Sigmoid colon (tissue), 7 donors: Measurements from ENCODE around the gene LRRC47. TPM values are rescaled to one million over a fixed set of nuclear protein-coding genes. Genes with fewer than 3 reads are reported as not detected.

Source experiments
- DNase-seq: peaks from one replicate; pipeline ENCODE4 v3.0.0-alpha.2; 2019
- H3K27ac ChIP-seq, 4 donors: fragments of 200-600 bp; sonication (generic); one replicate each; pipeline ENCODE4 v1.5.1; 2016 to 2019; ENCODE audit warnings: mild to moderate bottlenecking in 1 of 4
- H3K27me3 ChIP-seq, 3 donors: fragments of 200-600 bp; sonication (generic); one replicate each; pipeline ENCODE4 v1.5.1; 2019; ENCODE audit warnings: mild to moderate bottlenecking in 1 of 3
- H3K36me3 ChIP-seq, 4 donors: fragments of 200-600 bp; sonication (generic); one replicate each; pipeline ENCODE4 v1.5.1; 2016 to 2019
- H3K4me1 ChIP-seq, 4 donors: fragments of 200-600 bp; sonication (generic); one replicate each; pipeline ENCODE4 v1.5.1; 2017 to 2019
- H3K4me3 ChIP-seq, 4 donors: fragments of 200-600 bp; sonication (generic); one replicate each; pipeline ENCODE4 v1.5.1; 2017 to 2019; ENCODE audit warnings: mild to moderate bottlenecking in 2 of 4, moderate library complexity in 1 of 4
- H3K9me3 ChIP-seq, 4 donors: fragments of 200-600 bp in 3 of 4; sonication (generic) in 3 of 4; one replicate each; pipeline versions ENCODE4 v1.5.1 to v1.6.1; 2013 to 2019
- CTCF ChIP-seq, 4 experiments: fragments of 450-650 bp in 3 of 4; fragments of 200-600 bp in 1 of 4; IDR thresholded peaks; one replicate each; pipeline ENCODE4 v1.5.1; 2016 to 2019; ENCODE audit warnings: antibody characterized with exemption in 4 of 4, mild to moderate bottlenecking in 3 of 4, moderate library complexity in 2 of 4
- EP300 ChIP-seq, 4 donors: sonication (generic); formaldehyde crosslinking; IDR thresholded peaks; one replicate each; pipeline ENCODE4 v1.6.1; 2017; ENCODE audit warnings: antibody characterized with exemption in 4 of 4
- POLR2A ChIP-seq, 2 donors: fragments of 450-650 bp; IDR thresholded peaks; one replicate each; pipeline ENCODE4 v1.6.1; 2016; ENCODE audit warnings: antibody characterized with exemption in 2 of 2, mild to moderate bottlenecking in 2 of 2, moderate library complexity in 2 of 2
- POLR2AphosphoS5 ChIP-seq, 4 donors: sonication (generic); formaldehyde crosslinking; IDR thresholded peaks; one replicate each; pipeline ENCODE4 v1.6.1; 2017; ENCODE audit warnings: antibody characterized with exemption in 4 of 4
- WGBS, 2 donors: extraction: QIAGEN DNeasy Blood & Tissue Kit; methylation state at CpG; one replicate each; pipeline ENCODE4 v1.1.7; 2013; 5-methylcytosine and 5-hydroxymethylcytosine counted together
- intact Hi-C: fragments of 100-400 bp; cut with DNase I; formaldehyde crosslinking; loops from one replicate; pipeline ENCODE4 v1.15.1; 2023
- polyA plus RNA-seq, 3 donors: library from polyadenylated mRNA; stranded (reverse); fragments of 200-250 nt; gene quantifications; one replicate each; pipeline ENCODE4 v1.2.3, GENCODE V29; 2013
- total RNA-seq, 4 donors: library from RNA; depleted of rRNA; stranded (reverse); fragments of >200 nt; gene quantifications; one replicate each; pipeline ENCODE4 v1.1.0, GENCODE V29; 2016
- donor health status: healthy with polysubstance abuse.
- donor health status: Bipolar disorder and iron deficiency.
- donor health status: healthy.

Gene LRRC47
- total and polyA plus RNA-seq, 7 donors = 11.4 to 36.4 (median 26.7) TPM

- H3K9me3 ChIP-seq = no peaks in the 10 kb centered on the region
- H3K4me3 ChIP-seq = no peak overlapping the region
- TF ChIP-seq POLR2AphosphoS5 (IDR thresholded peaks at IDR 0.05) (no peak), POLR2A (IDR thresholded peaks at IDR 0.05) (no peak), CTCF (IDR thresholded peaks at IDR 0.05) (no peak), EP300 (IDR thresholded peaks at IDR 0.05) (no peak)
- DNase-seq = no peak
- H3K36me3 ChIP-seq = peaks cover 0 to 73% (median 27%) of the 10 kb centered on the region in 4 donors
- no peak overlapping the region for H3K27ac ChIP-seq
- 90% methylated on average over 14 of the region's 14 CpGs for whole genome bisulfite sequencing, 2 donors
- H3K4me1 ChIP-seq = peaks cover 0 to 8% (median 1%) of the 10 kb centered on the region in 4 donors
- intact Hi-C loops = no loop called here
- peaks cover 7 to 16% (median 9%) of the 10 kb centered on the region in 3 donors for H3K27me3 ChIP-seq
Measured at GRCh38 chr1:3736708-3737107, 59.6 kb downstream of the LRRC47 start.

GRCh38 chr1:3736131-3736561 is 60.2 kb downstream of the LRRC47 start:
- Histone ChIP-seq H3K36me3 (peaks cover 0 to 68% (median 23%) of the 10 kb centered on the region in 4 donors), H3K27ac (no peak overlapping the region), H3K4me1 (peaks cover 0 to 8% (median 1%) of the 10 kb centered on the region in 4 donors), H3K4me3 (no peak overlapping the region), H3K27me3 (peaks cover 7 to 22% (median 12%) of the 10 kb centered on the region in 3 donors), H3K9me3 (no peaks in the 10 kb centered on the region)
- TF ChIP-seq POLR2AphosphoS5 (IDR thresholded peaks at IDR 0.05) = no peak
- TF ChIP-seq EP300 (IDR thresholded peaks at IDR 0.05) = no peak
- no peak for TF ChIP-seq POLR2A (IDR thresholded peaks at IDR 0.05)
- no peak for TF ChIP-seq CTCF (IDR thresholded peaks at IDR 0.05)
- 93 to 94% methylated on average over 13 of the region's 13 CpGs for WGBS, 2 donors
- no peak for DNase-seq
- intact Hi-C loops = no loop called here

GRCh38 chr1:3735688-3736087 is 60.6 kb downstream of the LRRC47 start:
- peaks cover 0 to 8% (median 1%) of the 10 kb centered on the region in 4 donors for H3K4me1 ChIP-seq
- DNase-seq = no peak
- no peak overlapping the region for H3K27ac ChIP-seq
- H3K27me3 ChIP-seq = peaks cover 7 to 26% (median 16%) of the 10 kb centered on the region in 3 donors
- H3K9me3 ChIP-seq = no peaks in the 10 kb centered on the region
- WGBS, 2 donors = 86 to 89% methylated on average over 13 of the region's 13 CpGs
- peaks cover 0 to 63% (median 18%) of the 10 kb centered on the region in 4 donors for H3K36me3 ChIP-seq
- intact Hi-C loops = no loop called here
- H3K4me3 ChIP-seq = no peak overlapping the region
- TF ChIP-seq CTCF (IDR thresholded peaks at IDR 0.05) (no peak), EP300 (IDR thresholded peaks at IDR 0.05) (no peak), POLR2AphosphoS5 (IDR thresholded peaks at IDR 0.05) (no peak), POLR2A (IDR thresholded peaks at IDR 0.05) (no peak)

GRCh38 chr1:3735027-3735681 is 61.1 kb downstream of the LRRC47 start:
- TF ChIP-seq CTCF (IDR thresholded peaks at IDR 0.05) = no peak
- no peak for TF ChIP-seq POLR2A (IDR thresholded peaks at IDR 0.05)
- TF ChIP-seq EP300 (IDR thresholded peaks at IDR 0.05) = no peak
- TF ChIP-seq POLR2AphosphoS5 (IDR thresholded peaks at IDR 0.05) = no peak
- no peak for DNase-seq
- H3K4me1 ChIP-seq = peaks cover 0 to 8% (median 1%) of the 10 kb centered on the region in 4 donors
- no peaks in the 10 kb centered on the region for H3K9me3 ChIP-seq
- intact Hi-C loops = no loop called here
- WGBS, 2 donors = 86 to 88% methylated on average over 12 of the region's 12 CpGs
- peaks cover 0 to 58% (median 13%) of the 10 kb centered on the region in 4 donors for H3K36me3 ChIP-seq
- H3K27ac ChIP-seq = no peak overlapping the region
- peaks cover 7 to 32% (median 20%) of the 10 kb centered on the region in 3 donors for H3K27me3 ChIP-seq
- no peak overlapping the region for H3K4me3 ChIP-seq
